Mesenchymal stem cell (in vitro differentiated cells and primary cell): ENCODE measurements around the gene MRPL24.
A peak's percentile ranks its signal among the peaks of the same experiment; 100 is the strongest.

Source experiments
- DNase-seq: peaks from one replicate; pipeline ENCODE4 v3.0.0-alpha.2; 2013
- H2AFZ ChIP-seq: one replicate; pipeline ENCODE4 v1.6.1; 2013; ENCODE audit warnings: low read depth, mild to moderate bottlenecking, control low read depth, inconsistent platforms, low read length, moderate library complexity
- H2AK5ac ChIP-seq: 2 replicates; pipeline ENCODE4 v1.6.1; 2013; ENCODE audit warnings: low read length, moderate library complexity, mild to moderate bottlenecking, inconsistent platforms; ENCODE audit not compliant: severe bottlenecking
- H2BK120ac ChIP-seq: one replicate; pipeline ENCODE4 v1.6.1; 2013; ENCODE audit warnings: low read depth, mild to moderate bottlenecking, inconsistent platforms, low read length, moderate library complexity
- H2BK12ac ChIP-seq, 2 experiments: one replicate each; pipeline ENCODE4 v1.6.1; 2013; ENCODE audit warnings: inconsistent platforms in 2 of 2, low read length in 2 of 2, mild to moderate bottlenecking in 2 of 2, moderate library complexity in 2 of 2, control low read depth in 1 of 2
- H2BK15ac ChIP-seq: one replicate; pipeline ENCODE4 v1.6.1; 2013; ENCODE audit warnings: mild to moderate bottlenecking, low read depth, inconsistent platforms; ENCODE audit not compliant: poor library complexity, severe bottlenecking
- H2BK5ac ChIP-seq: 2 replicates; pipeline ENCODE4 v1.6.1; 2013; ENCODE audit warnings: low read depth, mild to moderate bottlenecking, low read length, control low read depth, inconsistent platforms; ENCODE audit not compliant: poor library complexity, severe bottlenecking
- H3K14ac ChIP-seq, 2 experiments: one replicate each; pipeline ENCODE4 v1.6.1; 2013; ENCODE audit warnings: inconsistent platforms in 2 of 2, low read length in 2 of 2, control low read depth in 1 of 2, mild to moderate bottlenecking in 1 of 2, moderate library complexity in 1 of 2
- H3K18ac ChIP-seq, 2 experiments: one replicate each; pipeline ENCODE4 v1.6.1; 2013; ENCODE audit warnings: inconsistent platforms in 2 of 2, low read length in 2 of 2, control low read depth in 1 of 2, low read depth in 1 of 2, mild to moderate bottlenecking in 1 of 2
- H3K23ac ChIP-seq, 2 experiments: one replicate each; pipeline ENCODE4 v1.6.1; 2013; ENCODE audit warnings: inconsistent platforms in 2 of 2, low read length in 2 of 2, mild to moderate bottlenecking in 2 of 2, moderate library complexity in 2 of 2, control low read depth in 1 of 2
- H3K27ac ChIP-seq: 2 replicates; pipeline ENCODE4 v1.5.1; 2013; ENCODE audit warnings: mild to moderate bottlenecking, moderate library complexity, low read length, control low read depth, inconsistent platforms; ENCODE audit not compliant: poor library complexity, severe bottlenecking
- H3K27me3 ChIP-seq, 2 experiments: 2 replicates each; pipeline versions ENCODE4 v1.6.1 to v1.7.0; 2013; ENCODE audit warnings: low read length in 2 of 2, mild to moderate bottlenecking in 2 of 2, moderate library complexity in 2 of 2, control low read depth in 1 of 2, inconsistent platforms in 1 of 2; ENCODE audit not compliant: control insufficient read depth in 1 of 2, insufficient read depth in 1 of 2
- H3K36me3 ChIP-seq, 2 experiments: 2 replicates each; pipeline versions ENCODE4 v1.6.1 to v1.7.0; 2013; ENCODE audit warnings: low read length in 2 of 2, control low read depth in 1 of 2, inconsistent platforms in 1 of 2, low read depth in 1 of 2, mild to moderate bottlenecking in 1 of 2; ENCODE audit not compliant: insufficient read depth in 2 of 2, control insufficient read depth in 1 of 2
- H3K4ac ChIP-seq, 2 experiments: one replicate each; pipeline ENCODE4 v1.6.1; 2013; ENCODE audit warnings: inconsistent platforms in 2 of 2, low read length in 2 of 2, mild to moderate bottlenecking in 2 of 2, moderate library complexity in 2 of 2, control low read depth in 1 of 2, low read depth in 1 of 2
- H3K4me1 ChIP-seq: 2 replicates; pipeline ENCODE4 v1.6.1; 2013; ENCODE audit warnings: low read depth, low read length, control low read depth; ENCODE audit not compliant: control insufficient read depth, insufficient read depth
- H3K4me2 ChIP-seq: 2 replicates; pipeline ENCODE4 v1.6.1; 2013; ENCODE audit warnings: low read length, mild to moderate bottlenecking, inconsistent platforms; ENCODE audit not compliant: poor library complexity, severe bottlenecking
- H3K4me3 ChIP-seq, 2 experiments: 2 replicates each; pipeline versions ENCODE4 v1.5.1 to v1.7.0; 2013; ENCODE audit warnings: low read length in 2 of 2, mild to moderate bottlenecking in 2 of 2, control low read depth in 1 of 2, low read depth in 1 of 2; ENCODE audit not compliant: insufficient read depth in 1 of 2
- H3K79me1 ChIP-seq: replicated peaks from 2 replicates; pipeline ENCODE4 v1.6.1; 2013; ENCODE audit warnings: mild to moderate bottlenecking, control low read depth, low read length, inconsistent platforms; ENCODE audit not compliant: poor library complexity, severe bottlenecking
- H3K9ac ChIP-seq: 2 replicates; pipeline ENCODE4 v1.7.0; 2013; ENCODE audit warnings: mild to moderate bottlenecking, low read length, moderate library complexity
- H3K9me3 ChIP-seq: 2 replicates; pipeline ENCODE4 v1.7.0; 2013; ENCODE audit warnings: mild to moderate bottlenecking, low read length; ENCODE audit not compliant: control insufficient read depth
- H4K8ac ChIP-seq: one replicate; pipeline ENCODE4 v1.6.1; 2013; ENCODE audit warnings: inconsistent platforms, mild to moderate bottlenecking, low read length, moderate library complexity
- H4K91ac ChIP-seq: one replicate; pipeline ENCODE4 v1.6.1; 2013; ENCODE audit warnings: mild to moderate bottlenecking, low read length, inconsistent platforms
- WGBS: methylation state at CpG from one replicate; pipeline ENCODE4 v1.1.7; 2013; ENCODE audit warnings: mixed read lengths; 5-methylcytosine and 5-hydroxymethylcytosine counted together

Gene MRPL24

GRCh38 chr1:156746406-156746727 lies 5.5 kb upstream of the MRPL24 start:
- Histone ChIP-seq H3K79me1 (peaks cover 9% of the 10 kb centered on the region), H3K4me1 (peaks cover 45% of the 10 kb centered on the region), H3K27ac (peak overlapping the region; percentile 100), H3K14ac (no peak overlapping the region), H2BK5ac (peak overlapping the region; percentile 50), H3K4me2 (peak overlapping the region; percentile 94), H3K27me3 (no peaks in the 10 kb centered on the region), H2AFZ (no peak overlapping the region), H2BK12ac (peak overlapping the region; percentile 70 to 82), H3K4ac (peak overlapping the region in 1 of 2 experiments; percentile 95), H2AK5ac (peak overlapping the region; percentile 99), H3K36me3 (peaks cover 41 to 42% of the 10 kb centered on the region in 2 experiments), H3K23ac (peak overlapping the region in 1 of 2 experiments; percentile 74), H2BK15ac (peak overlapping the region; percentile 56), H4K8ac (peak overlapping the region; percentile 96), H3K9me3 (no peaks in the 10 kb centered on the region), H3K18ac (peak overlapping the region; percentile 85 to 97), H3K4me3 (peak overlapping the region in 1 of 2 experiments; percentile 74), H3K9ac (peak overlapping the region; percentile 99), H4K91ac (peak overlapping the region; percentile 96), H2BK120ac (peak overlapping the region; percentile 94)
- 28% methylated on average over 9 of the region's 9 CpGs for WGBS
- DNase-seq, result no peak

GRCh38 chr1:156745881-156746280 lies 5.0 kb upstream of the MRPL24 start:
- Histone ChIP-seq H3K4me3 (peak overlapping the region in 1 of 2 experiments; percentile 74), H3K4me2 (peak overlapping the region; percentile 94), H3K9ac (peak overlapping the region; percentile 99), H3K9me3 (no peaks in the 10 kb centered on the region), H4K8ac (peak overlapping the region; percentile 96), H3K4ac (peak overlapping the region in 1 of 2 experiments; percentile 95), H2AK5ac (peak overlapping the region; percentile 99), H3K18ac (peak overlapping the region; percentile 85 to 97), H2BK120ac (no peak overlapping the region), H3K27ac (peak overlapping the region; percentile 100), H3K79me1 (peaks cover 9% of the 10 kb centered on the region), H3K27me3 (no peaks in the 10 kb centered on the region), H3K23ac (no peak overlapping the region), H2BK15ac (peak overlapping the region; percentile 56), H4K91ac (no peak overlapping the region), H2BK12ac (peak overlapping the region; percentile 29 to 70), H2BK5ac (peak overlapping the region; percentile 50), H2AFZ (no peak overlapping the region), H3K14ac (no peak overlapping the region), H3K4me1 (peaks cover 45% of the 10 kb centered on the region), H3K36me3 (peaks cover 41 to 42% of the 10 kb centered on the region in 2 experiments)
- no peak for DNase-seq
- WGBS, result 89% methylated on average over 3 of the region's 3 CpGs

- Histone ChIP-seq H3K9me3 (no peaks in the 10 kb centered on the region), H3K36me3 (peaks cover 41 to 42% of the 10 kb centered on the region in 2 experiments), H3K23ac (no peak overlapping the region), H2BK12ac (no peak overlapping the region), H3K79me1 (peaks cover 9% of the 10 kb centered on the region), H2AFZ (no peak overlapping the region), H3K4me2 (no peak overlapping the region), H4K8ac (no peak overlapping the region), H3K14ac (no peak overlapping the region), H2AK5ac (peak overlapping the region; percentile 82), H3K4ac (no peak overlapping the region), H3K27ac (no peak overlapping the region), H4K91ac (no peak overlapping the region), H2BK120ac (no peak overlapping the region), H3K4me1 (peaks cover 44% of the 10 kb centered on the region), H3K9ac (peak overlapping the region; percentile 99), H3K18ac (no peak overlapping the region), H3K4me3 (no peak overlapping the region), H2BK5ac (no peak overlapping the region), H2BK15ac (no peak overlapping the region), H3K27me3 (no peaks in the 10 kb centered on the region)
- WGBS, result over 99% methylated on average over 14 of the region's 14 CpGs
- DNase-seq, result no peak
Measured at GRCh38 chr1:156744786-156745419, 4.0 kb upstream of the MRPL24 start.

- H3K4me2 ChIP-seq, result no peak overlapping the region
- WGBS, result 97% methylated on average over 5 of the region's 12 CpGs
- no peak overlapping the region for H3K27ac ChIP-seq
- no peak overlapping the region for H3K14ac ChIP-seq
- H3K23ac ChIP-seq, result no peak overlapping the region
- no peak overlapping the region for H2BK15ac ChIP-seq
- H2BK5ac ChIP-seq, result no peak overlapping the region
- no peak overlapping the region for H3K4ac ChIP-seq
- H4K8ac ChIP-seq, result no peak overlapping the region
- peak overlapping the region; percentile 99 for H3K9ac ChIP-seq
- peaks cover 10% of the 10 kb centered on the region for H3K79me1 ChIP-seq
- H3K27me3 ChIP-seq, result no peaks in the 10 kb centered on the region
- no peak overlapping the region for H3K4me3 ChIP-seq
- H3K36me3 ChIP-seq, result peaks cover 37 to 40% of the 10 kb centered on the region in 2 experiments
- H2AK5ac ChIP-seq, result no peak overlapping the region
- no peak overlapping the region for H4K91ac ChIP-seq
- H3K9me3 ChIP-seq, result no peaks in the 10 kb centered on the region
- H3K18ac ChIP-seq, result no peak overlapping the region
- no peak for DNase-seq
- no peak overlapping the region for H2BK120ac ChIP-seq
- peaks cover 39% of the 10 kb centered on the region for H3K4me1 ChIP-seq
- no peak overlapping the region for H2AFZ ChIP-seq
- H2BK12ac ChIP-seq, result no peak overlapping the region
Measured at GRCh38 chr1:156744344-156744743, 3.5 kb upstream of the MRPL24 start.
